ENCODE results near the gene MYO1G. TPM values are rescaled to one million over a fixed set of nuclear protein-coding genes. Genes with fewer than 3 reads are reported as not detected.
"Not testable (repeated sequence)": the region's sequence is repeated elsewhere in the genome, so short reads cannot be mapped to it uniquely, and the experiment has no call there.

The MYO1G gene
- 10 to 100 TPM in 1 of 4 donors, 1 to 10 TPM in 3; 2.7 to 14.9 (median 5.0) TPM for total RNA-seq

- Histone ChIP-seq H3K36me3 (peaks cover 0 to 21% (median 0%) of the 10 kb centered on the region in 3 donors), H3K27me3 (no peaks in the 10 kb centered on the region)
Observed at GRCh38 chr7:44978511-44979366, at the start of gene MYO1G. TSS of gene MYO1G (minus strand) at chr7:44979015. CDS start at chr7:44978961, 54 bp downstream.

GRCh38 chr7:45028138-45028919, 49.5 kb upstream of the MYO1G start:
- TF ChIP-seq POLR2A (IDR thresholded peaks at IDR 0.05): no peak
- TF ChIP-seq CTCF (IDR thresholded peaks at IDR 0.05): no peak

More at GRCh38 chr7:44978511-44979366, at the start of gene MYO1G:
- Histone ChIP-seq H3K4me3 (peak within 1 kb of the TSS; percentile 28 to 44 (median 36)), H3K9me3 (no peaks in the 10 kb centered on the region), H3K4me1 (peaks cover 0 to 24% (median 11%) of the 10 kb centered on the region in 4 donors), H3K27ac (peak within 1 kb of the TSS; percentile 54 to 85 (median 70))
- DNase-seq: peak in 2 of 3 donors; percentile 91 to 93
- TF ChIP-seq POLR2A (IDR thresholded peaks at IDR 0.05) (no peak), CTCF (IDR thresholded peaks at IDR 0.05) (no peak)

GRCh38 chr7:45027774-45028114, 48.9 kb upstream of the MYO1G start:
- DNase-seq: peak in 1 of 3 donors; percentile 26
- H3K4me1 ChIP-seq: peaks cover 0 to 17% (median 7%) of the 10 kb centered on the region in 4 donors
- no peaks in the 10 kb centered on the region for H3K27me3 ChIP-seq
- TF ChIP-seq CTCF (IDR thresholded peaks at IDR 0.05): no peak
- TF ChIP-seq POLR2A (IDR thresholded peaks at IDR 0.05): no peak
- H3K36me3 ChIP-seq: no peaks in the 10 kb centered on the region
- H3K27ac ChIP-seq: peak overlapping the region; percentile 37 to 85 (median 76)
- H3K4me3 ChIP-seq: peak overlapping the region; percentile 41 to 55 (median 48)
- no peaks in the 10 kb centered on the region for H3K9me3 ChIP-seq

More at GRCh38 chr7:45028138-45028919, 49.5 kb upstream of the MYO1G start:
- peaks cover 0 to 21% (median 7%) of the 10 kb centered on the region in 4 donors for H3K4me1 ChIP-seq
- H3K9me3 ChIP-seq: no peaks in the 10 kb centered on the region
- no peaks in the 10 kb centered on the region for H3K27me3 ChIP-seq
- DNase-seq: peak in 1 of 3 donors; percentile 27
- H3K27ac ChIP-seq: peak overlapping the region; percentile 37 to 85 (median 76)
- H3K4me3 ChIP-seq: peak overlapping the region; percentile 41 to 55 (median 48)
- no peaks in the 10 kb centered on the region for H3K36me3 ChIP-seq

GRCh38 chr7:45026984-45027773, 48.4 kb upstream of the MYO1G start:
- Histone ChIP-seq H3K9me3 (no peaks in the 10 kb centered on the region), H3K4me1 (peaks cover 0 to 11% (median 5%) of the 10 kb centered on the region in 4 donors), H3K27me3 (no peaks in the 10 kb centered on the region), H3K4me3 (peak overlapping the region; percentile 41 to 55 (median 48)), H3K27ac (peak overlapping the region; percentile 37 to 85 (median 76)), H3K36me3 (no peaks in the 10 kb centered on the region)
- TF ChIP-seq POLR2A (IDR thresholded peaks at IDR 0.05): no peak
- no peak for TF ChIP-seq CTCF (IDR thresholded peaks at IDR 0.05)
- peak in 2 of 3 donors; percentile 57 to 58 for DNase-seq

GRCh38 chr7:45026013-45026412, 47.2 kb upstream of the MYO1G start:
- no peak for DNase-seq
- Histone ChIP-seq H3K27ac (peak overlapping the region in 1 of 4 donors; percentile 85), H3K4me1 (peaks cover 0 to 5% (median 2%) of the 10 kb centered on the region in 4 donors), H3K9me3 (no peaks in the 10 kb centered on the region), H3K36me3 (no peaks in the 10 kb centered on the region), H3K4me3 (no peak overlapping the region), H3K27me3 (no peaks in the 10 kb centered on the region)
- TF ChIP-seq CTCF (IDR thresholded peaks at IDR 0.05) (no peak), POLR2A (IDR thresholded peaks at IDR 0.05) (no peak)

- not testable (repeated sequence) for DNase-seq, H3K27me3 ChIP-seq, H3K36me3 ChIP-seq, H3K4me1 ChIP-seq, H3K4me3 ChIP-seq, H3K9me3 ChIP-seq
- peak overlapping the region in 1 of 4 donors; percentile 85 for H3K27ac ChIP-seq
Observed at GRCh38 chr7:45025473-45025872, 46.7 kb upstream of the MYO1G start.

Measured in Peyer's patch (tissue), 4 donors.